Gastrocnemius medialis (tissue), 4 donors: Measurements from ENCODE around the gene SULT2A1. TPM values are rescaled to one million over a fixed set of nuclear protein-coding genes. Genes with fewer than 3 reads are reported as not detected.
"Not testable (repeated sequence)": the region's sequence is repeated elsewhere in the genome, so short reads cannot be mapped to it uniquely, and the experiment has no call there.

ENCODE experiments used
- ATAC-seq, 2 donors: fragments of 150-250 bp; one replicate each; pipeline ENCODE4 v1.9.1; 2016
- DNase-seq, 2 donors: peaks; one replicate each; pipeline ENCODE4 v3.0.0-alpha.2; 2019
- H3K27ac ChIP-seq, 4 donors: fragments of 200-600 bp; sonication (generic); 1 replicate in 1 of 4; 2 replicates in 3 of 4; pipeline ENCODE4 v1.5.1; 2016 to 2018; ENCODE audit warnings: mild to moderate bottlenecking in 2 of 4, moderate library complexity in 1 of 4
- H3K27me3 ChIP-seq, 3 donors: fragments of 200-600 bp; sonication (generic) in 2 of 3; 1 replicate in 1 of 3; 2 replicates in 2 of 3; pipeline versions ENCODE4 v1.5.1 to v1.6.0; 2016 to 2019; ENCODE audit warnings: mild to moderate bottlenecking in 1 of 3, moderate library complexity in 1 of 3
- H3K36me3 ChIP-seq, 2 donors: fragments of 200-600 bp; sonication (generic) in 1 of 2; one replicate each; pipeline ENCODE4 v1.5.1; 2017 to 2018
- H3K4me1 ChIP-seq, 2 donors: fragments of 200-600 bp; sonication (generic) in 1 of 2; one replicate each; pipeline ENCODE4 v1.5.1; 2016 to 2017; ENCODE audit warnings: mild to moderate bottlenecking in 2 of 2
- H3K4me3 ChIP-seq, 4 donors: fragments of 200-600 bp; sonication (generic) in 3 of 4; 1 replicate in 1 of 4; 2 replicates in 3 of 4; pipeline ENCODE4 v1.5.1; 2016 to 2019; ENCODE audit warnings: mild to moderate bottlenecking in 2 of 4
- H3K9me3 ChIP-seq, 3 donors: fragments of 200-600 bp; sonication (generic) in 2 of 3; 1 replicate in 1 of 3; 2 replicates in 2 of 3; pipeline ENCODE4 v1.5.1; 2016 to 2019
- CTCF ChIP-seq, 5 experiments: fragments of 450-650 bp in 3 of 5; fragments of 200-600 bp in 2 of 5; sonication (generic) in 2 of 5; IDR thresholded peaks in 4 of 5; conservative IDR thresholded peaks in 1 of 5; 1 replicate in 4 of 5; 2 replicates in 1 of 5; pipeline ENCODE4 v1.5.1; 2016 to 2019; ENCODE audit warnings: antibody characterized with exemption in 5 of 5, mild to moderate bottlenecking in 3 of 5, moderate library complexity in 3 of 5
- POLR2A ChIP-seq, 2 donors: fragments of 450-650 bp; IDR thresholded peaks; one replicate each; pipeline ENCODE4 v1.6.1; 2017; ENCODE audit warnings: antibody characterized with exemption in 2 of 2, mild to moderate bottlenecking in 2 of 2, moderate library complexity in 2 of 2
- in situ Hi-C, 4 donors: fragments of 200-750 bp; cut with MboI; loops; one replicate each; pipeline versions ENCODE4 v1.15.0 to v1.8.0; 2017; ENCODE audit warnings: low sequenced_read_pairs in 4 of 4
- intact Hi-C: fragments of 100-400 bp; cut with DNase I; formaldehyde crosslinking; loops from one replicate; pipeline ENCODE4 v1.15.1; 2023; ENCODE audit warnings: low total_unique reads
- total RNA-seq, 4 donors: library from RNA; depleted of rRNA; stranded (reverse); fragments of >200 nt; gene quantifications; one replicate each; pipeline versions ENCODE4 v1.1.0 to v1.2.3, GENCODE V29; 2016

The SULT2A1 gene, protein sequence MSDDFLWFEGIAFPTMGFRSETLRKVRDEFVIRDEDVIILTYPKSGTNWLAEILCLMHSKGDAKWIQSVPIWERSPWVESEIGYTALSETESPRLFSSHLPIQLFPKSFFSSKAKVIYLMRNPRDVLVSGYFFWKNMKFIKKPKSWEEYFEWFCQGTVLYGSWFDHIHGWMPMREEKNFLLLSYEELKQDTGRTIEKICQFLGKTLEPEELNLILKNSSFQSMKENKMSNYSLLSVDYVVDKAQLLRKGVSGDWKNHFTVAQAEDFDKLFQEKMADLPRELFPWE
- total RNA-seq = 1 to 10 TPM in 1 of 4 donors, under 1 TPM in 1, not detected in 2; 0.55 to 1.4 TPM

GRCh38 chr19:47886010-47886559 is at the start of gene SULT2A1:
TSS of gene SULT2A1 (minus strand) at chr19:47886315. CDS start at chr19:47886257, 58 bp downstream.
- H3K27me3 ChIP-seq = peaks cover 0 to 3% (median 0%) of the 10 kb centered on the region in 3 donors
- intact Hi-C loops = no loop called here

GRCh38 chr19:47928581-47928980 is 42.5 kb upstream of the SULT2A1 start:
- in situ Hi-C loops, H3K4me3 ChIP-seq, ATAC-seq, DNase-seq, H3K9me3 ChIP-seq, H3K4me1 ChIP-seq, H3K36me3 ChIP-seq, H3K27ac ChIP-seq, intact Hi-C loops, H3K27me3 ChIP-seq: not testable (repeated sequence)

More at GRCh38 chr19:47886010-47886559, at the start of gene SULT2A1:
- H3K9me3 ChIP-seq = no peaks in the 10 kb centered on the region
- H3K4me1 ChIP-seq = no peaks in the 10 kb centered on the region
- no peak within 1 kb of the TSS for H3K27ac ChIP-seq
- in situ Hi-C loops = no loop called here
- DNase-seq = no peak
- H3K36me3 ChIP-seq = no peaks in the 10 kb centered on the region
- no peak within 1 kb of the TSS for H3K4me3 ChIP-seq
- TF ChIP-seq CTCF (IDR thresholded peaks at IDR 0.05 in 4 of 5, conservative IDR thresholded peaks at IDR 0.05 in 1 of 5) = no peak
- TF ChIP-seq POLR2A (IDR thresholded peaks at IDR 0.05) = no peak
- ATAC-seq = no peak

DNA sequence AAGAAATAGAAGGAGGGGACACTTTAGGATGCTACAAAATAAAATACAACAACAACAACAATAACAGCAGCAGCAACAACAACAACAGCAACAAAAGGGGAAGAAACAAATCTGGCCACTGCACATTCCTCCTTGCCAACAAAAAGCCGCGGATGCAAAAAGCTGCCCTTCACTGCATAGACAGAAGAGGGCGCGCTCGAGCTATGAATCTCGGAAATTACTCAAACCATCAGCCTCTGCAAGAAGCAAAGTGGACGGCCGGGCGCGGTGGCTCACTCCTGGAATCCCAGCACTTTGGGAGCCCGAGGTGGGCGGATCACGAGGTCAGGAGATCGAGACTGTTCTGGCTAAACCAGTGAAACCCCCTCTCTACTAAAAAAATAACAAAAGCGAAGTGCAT is 34.0 kb upstream of the SULT2A1 start:
- H3K9me3 ChIP-seq, DNase-seq, H3K27ac ChIP-seq, H3K36me3 ChIP-seq, intact Hi-C loops, in situ Hi-C loops, H3K4me1 ChIP-seq, H3K27me3 ChIP-seq, ATAC-seq, H3K4me3 ChIP-seq: not testable (repeated sequence)
- peak in 2 of 5 experiments; percentile 43 to 64 for TF ChIP-seq CTCF (IDR thresholded peaks at IDR 0.05 in 4 of 5, conservative IDR thresholded peaks at IDR 0.05 in 1 of 5)

- in situ Hi-C loops, DNase-seq, H3K27me3 ChIP-seq, H3K4me3 ChIP-seq, H3K9me3 ChIP-seq, ATAC-seq, H3K4me1 ChIP-seq, H3K27ac ChIP-seq, H3K36me3 ChIP-seq, intact Hi-C loops: not testable (repeated sequence)
Measured at GRCh38 chr19:47910191-47910590, 24.1 kb upstream of the SULT2A1 start.

GRCh38 chr19:47909350-47909749 is 23.2 kb upstream of the SULT2A1 start:
- H3K4me3 ChIP-seq, H3K36me3 ChIP-seq: not testable (repeated sequence)

More at GRCh38 chr19:47909350-47909749, 23.2 kb upstream of the SULT2A1 start:
- H3K9me3 ChIP-seq, H3K27ac ChIP-seq, ATAC-seq, H3K4me1 ChIP-seq, H3K27me3 ChIP-seq, intact Hi-C loops, in situ Hi-C loops: not testable (repeated sequence)
- DNase-seq = peak; percentile 16 to 68
- peak in 2 of 5 experiments; percentile 43 to 61 for TF ChIP-seq CTCF (IDR thresholded peaks at IDR 0.05 in 4 of 5, conservative IDR thresholded peaks at IDR 0.05 in 1 of 5)
